UCSD-AML1 (cell line): Measurements from ENCODE around the gene RBPJL.

Experiments used
- DNase-seq: peaks from one replicate; lab custom pipeline; 2025; ENCODE audit not compliant: unreplicated experiment; lab: John Stamatoyannopoulos, UW

The RBPJL gene, protein sequence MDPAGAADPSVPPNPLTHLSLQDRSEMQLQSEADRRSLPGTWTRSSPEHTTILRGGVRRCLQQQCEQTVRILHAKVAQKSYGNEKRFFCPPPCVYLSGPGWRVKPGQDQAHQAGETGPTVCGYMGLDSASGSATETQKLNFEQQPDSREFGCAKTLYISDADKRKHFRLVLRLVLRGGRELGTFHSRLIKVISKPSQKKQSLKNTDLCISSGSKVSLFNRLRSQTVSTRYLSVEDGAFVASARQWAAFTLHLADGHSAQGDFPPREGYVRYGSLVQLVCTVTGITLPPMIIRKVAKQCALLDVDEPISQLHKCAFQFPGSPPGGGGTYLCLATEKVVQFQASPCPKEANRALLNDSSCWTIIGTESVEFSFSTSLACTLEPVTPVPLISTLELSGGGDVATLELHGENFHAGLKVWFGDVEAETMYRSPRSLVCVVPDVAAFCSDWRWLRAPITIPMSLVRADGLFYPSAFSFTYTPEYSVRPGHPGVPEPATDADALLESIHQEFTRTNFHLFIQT

DNA sequence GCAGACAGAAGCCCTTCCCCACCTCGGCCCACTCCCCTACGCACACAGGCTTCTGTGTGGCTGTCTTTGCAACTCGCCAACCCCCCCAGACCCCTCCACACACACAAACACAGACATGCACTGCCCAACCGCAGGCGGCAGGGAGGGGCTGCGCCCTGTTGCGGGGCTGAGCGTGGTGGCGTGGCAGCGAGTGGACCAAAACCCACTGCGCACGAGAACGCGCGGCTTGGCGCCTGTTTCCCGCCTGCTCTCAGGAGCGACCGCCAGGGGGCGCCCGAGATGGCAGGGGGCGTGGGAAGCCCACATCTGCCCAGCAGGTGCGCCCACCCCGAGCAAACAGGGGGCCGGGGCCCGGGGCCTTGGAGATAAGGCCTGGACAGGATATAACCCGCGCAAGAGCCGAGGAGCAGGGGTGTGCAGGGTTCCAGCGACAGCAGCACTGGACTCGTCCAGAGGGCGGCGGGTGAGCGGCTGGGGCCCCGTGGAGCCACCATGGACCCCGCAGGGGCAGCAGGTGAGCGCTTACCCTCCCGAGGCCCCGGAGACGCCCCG is at the start of gene RBPJL:
Gene RBPJL, plus strand, starts transcription at position 410 of the 552 bp plus-strand sequence. Its CDS starts 83 bp downstream, at position 493.
- peak; percentile 20 for DNase-seq

DNA sequence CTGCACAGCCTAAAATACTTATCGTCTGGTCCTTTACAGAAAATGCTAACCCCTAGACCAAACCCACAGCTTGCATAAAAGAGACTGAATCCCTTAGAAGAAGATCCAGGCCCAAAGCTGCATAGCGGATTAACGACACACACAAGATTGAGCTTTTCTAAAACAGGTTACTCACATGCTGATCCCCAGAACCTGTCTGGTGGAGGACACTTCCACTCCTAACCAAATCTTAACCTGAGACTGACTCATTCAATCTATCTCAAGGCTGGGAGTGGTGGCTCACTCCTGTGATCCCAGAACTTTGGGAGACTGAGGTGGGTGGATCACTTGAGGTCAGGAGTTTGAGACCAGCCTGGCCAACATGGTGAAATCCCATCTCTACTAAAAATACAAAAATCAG is 49.5 kb upstream of the RBPJL start:
- DNase-seq, result no peak

DNA sequence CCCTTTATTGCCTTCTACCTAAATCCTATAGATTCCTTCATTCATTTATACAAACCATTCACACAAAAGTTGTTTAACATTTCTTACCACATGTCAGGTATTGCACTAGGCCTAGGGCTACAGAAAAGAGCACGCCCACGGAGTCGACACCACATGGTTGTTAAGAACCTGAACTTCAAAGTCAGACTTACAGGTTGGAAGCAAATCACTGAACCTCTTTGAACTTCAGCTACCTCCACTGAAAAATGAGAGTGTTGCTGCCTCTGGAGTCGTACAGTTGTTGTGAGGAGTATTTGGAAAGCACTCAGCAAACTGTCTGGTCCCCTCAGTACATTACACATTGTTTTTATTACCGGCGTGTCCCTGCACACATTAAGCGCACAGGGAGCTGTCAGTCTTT is 48.9 kb upstream of the RBPJL start:
- no peak for DNase-seq

DNA sequence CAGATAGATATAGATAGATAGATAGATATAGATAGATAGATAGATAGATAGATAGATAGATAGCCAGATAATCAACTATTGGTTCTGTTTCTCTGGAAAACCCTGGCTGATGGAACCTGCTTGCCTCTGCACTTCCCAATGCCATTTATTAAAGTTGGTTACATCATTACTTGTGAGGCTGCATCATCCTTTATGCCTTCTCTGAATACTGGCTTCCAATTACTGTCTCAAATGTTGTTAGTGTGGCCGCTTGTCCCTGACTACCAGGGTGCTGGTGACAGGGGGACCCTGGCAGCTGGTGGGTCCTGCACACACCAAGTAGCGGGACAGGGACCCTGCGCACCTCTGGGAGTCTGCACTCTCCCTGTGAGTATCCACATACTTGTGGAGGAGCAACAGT is 48.4 kb upstream of the RBPJL start:
- no peak for DNase-seq

- no peak for DNase-seq
Measured at GRCh38 chr20:45258664-45259063, 48.0 kb upstream of the RBPJL start.

- DNase-seq, result no peak
Measured at GRCh38 chr20:45263556-45264266, 42.9 kb upstream of the RBPJL start.

- DNase-seq, result no peak
Measured at GRCh38 chr20:45266977-45267376, 39.7 kb upstream of the RBPJL start.

GRCh38 chr20:45268531-45268930 is 38.1 kb upstream of the RBPJL start:
- no peak for DNase-seq

- no peak for DNase-seq
Measured at GRCh38 chr20:45269056-45269455, 37.6 kb upstream of the RBPJL start.

DNA sequence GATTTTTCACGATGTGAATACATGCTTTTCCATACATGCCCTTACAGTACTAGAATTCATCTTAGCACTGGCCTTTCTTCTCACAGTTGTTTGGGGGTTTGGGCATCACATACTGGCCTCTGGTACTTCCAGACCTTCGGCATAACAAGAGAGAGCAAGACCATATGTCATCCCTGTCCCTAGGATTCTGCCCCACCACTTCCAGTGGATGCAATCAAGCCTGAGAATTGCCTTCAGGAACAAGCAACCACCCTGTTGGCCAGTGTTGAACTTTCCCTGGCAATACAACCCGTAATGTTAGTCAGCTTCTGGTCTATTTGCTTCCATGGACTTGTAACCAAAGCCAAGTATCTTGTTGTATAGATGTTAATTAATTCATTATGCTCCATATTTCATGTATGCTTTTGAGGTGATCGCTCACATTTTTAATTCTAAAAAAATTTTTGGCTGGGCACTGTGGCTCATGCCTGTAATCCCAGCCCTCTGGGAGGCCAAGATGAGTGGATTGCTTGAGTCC is 36.8 kb upstream of the RBPJL start:
- no peak for DNase-seq

DNA sequence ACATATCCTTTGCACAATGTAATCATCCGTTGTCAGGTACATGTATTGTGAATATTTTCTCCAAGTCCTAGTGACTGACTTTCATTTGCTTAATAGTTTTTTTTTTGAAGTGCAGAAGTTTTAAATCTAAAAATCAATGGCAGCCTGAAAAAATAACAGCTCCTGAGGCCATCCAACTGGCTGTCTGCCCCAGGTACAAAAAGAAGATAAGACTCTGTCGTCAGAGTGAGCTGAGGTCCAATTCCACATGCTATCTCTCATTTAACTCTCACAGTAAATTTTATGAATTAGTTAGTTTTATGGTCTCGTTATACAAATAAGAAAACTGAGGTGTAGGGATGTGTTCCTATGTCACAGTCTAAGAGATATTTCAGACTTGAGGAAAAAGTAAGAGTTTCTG is 31.3 kb upstream of the RBPJL start:
- no peak for DNase-seq

- DNase-seq, result no peak
Measured at GRCh38 chr20:45279992-45280391, 26.6 kb upstream of the RBPJL start.

DNA sequence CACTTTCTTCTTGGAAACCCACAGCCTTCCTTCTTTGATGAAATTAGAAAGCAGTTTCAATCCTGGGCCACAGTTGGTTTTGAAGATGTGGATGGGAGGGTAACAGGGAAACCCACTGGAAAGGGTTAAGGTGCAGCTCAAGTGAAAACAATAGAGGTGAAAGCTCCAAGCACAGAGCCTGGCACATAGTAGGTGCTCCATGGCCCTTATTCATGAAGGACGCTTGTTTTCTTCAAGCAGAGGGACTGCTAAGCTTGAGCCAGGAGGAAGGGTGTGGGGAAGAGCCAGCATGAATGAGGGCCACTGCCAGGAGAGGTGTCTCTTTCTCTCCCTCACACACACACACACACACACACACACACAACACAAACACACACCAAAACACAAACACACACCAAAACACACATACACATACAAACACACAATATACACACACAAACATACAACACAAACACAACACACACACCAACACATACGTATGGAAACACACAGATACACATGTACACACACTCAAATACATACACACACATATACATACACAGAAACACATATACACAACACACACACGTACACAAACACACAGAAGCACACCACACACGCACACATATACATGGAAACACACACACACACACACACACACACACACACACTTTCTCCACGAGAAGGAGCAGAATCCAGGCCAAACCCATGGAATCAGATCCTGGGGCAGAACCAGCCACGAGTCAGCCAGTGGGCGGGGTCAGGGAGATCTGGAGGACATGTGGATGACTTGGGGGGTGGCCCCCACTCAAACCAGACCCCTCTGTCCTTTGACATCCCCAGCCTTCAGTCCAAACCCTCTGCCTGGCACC is 23.7 kb upstream of the RBPJL start:
- no peak for DNase-seq

- DNase-seq, result no peak
Measured at GRCh38 chr20:45283551-45284057, 23.0 kb upstream of the RBPJL start.

DNA sequence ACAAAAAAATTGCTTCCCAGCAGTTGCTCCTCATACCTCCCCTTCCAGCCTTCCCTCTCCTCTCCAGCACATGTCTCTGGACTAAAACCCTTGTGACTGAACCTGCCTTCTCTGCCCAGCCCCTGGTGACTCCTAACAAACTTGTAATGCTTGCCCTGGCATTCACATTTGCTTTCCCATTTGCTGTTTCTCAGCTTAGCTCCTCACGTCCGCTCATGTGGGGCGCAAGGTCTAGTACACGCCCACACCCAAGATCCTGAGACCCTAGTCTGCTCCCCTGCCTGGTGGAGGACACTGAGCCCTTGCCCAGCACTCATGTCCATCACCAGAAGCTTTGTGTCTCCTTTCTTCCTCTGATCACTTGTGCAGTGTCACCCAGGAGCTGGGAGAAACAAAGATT is 18.3 kb upstream of the RBPJL start:
- no peak for DNase-seq

DNA sequence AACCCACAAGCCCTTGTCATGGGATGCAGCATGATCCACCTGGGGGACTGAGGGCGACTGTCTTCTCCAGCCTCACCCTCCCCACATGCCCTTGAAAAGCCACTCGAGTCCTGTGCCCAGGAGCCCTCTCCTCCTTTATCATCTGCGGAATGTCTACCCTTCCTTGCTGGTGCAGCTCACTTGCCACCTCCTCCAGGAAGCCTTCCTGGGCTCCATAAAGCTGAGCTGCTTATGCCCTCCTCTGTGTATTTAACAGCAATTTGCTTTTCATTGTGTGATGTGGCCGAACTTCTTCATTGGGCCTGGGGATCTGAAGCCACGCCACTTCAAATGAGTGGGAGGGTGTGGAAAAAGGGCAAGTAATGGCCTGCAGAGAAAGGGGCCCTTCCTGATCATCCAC is 17.8 kb upstream of the RBPJL start:
- no peak for DNase-seq

DNA sequence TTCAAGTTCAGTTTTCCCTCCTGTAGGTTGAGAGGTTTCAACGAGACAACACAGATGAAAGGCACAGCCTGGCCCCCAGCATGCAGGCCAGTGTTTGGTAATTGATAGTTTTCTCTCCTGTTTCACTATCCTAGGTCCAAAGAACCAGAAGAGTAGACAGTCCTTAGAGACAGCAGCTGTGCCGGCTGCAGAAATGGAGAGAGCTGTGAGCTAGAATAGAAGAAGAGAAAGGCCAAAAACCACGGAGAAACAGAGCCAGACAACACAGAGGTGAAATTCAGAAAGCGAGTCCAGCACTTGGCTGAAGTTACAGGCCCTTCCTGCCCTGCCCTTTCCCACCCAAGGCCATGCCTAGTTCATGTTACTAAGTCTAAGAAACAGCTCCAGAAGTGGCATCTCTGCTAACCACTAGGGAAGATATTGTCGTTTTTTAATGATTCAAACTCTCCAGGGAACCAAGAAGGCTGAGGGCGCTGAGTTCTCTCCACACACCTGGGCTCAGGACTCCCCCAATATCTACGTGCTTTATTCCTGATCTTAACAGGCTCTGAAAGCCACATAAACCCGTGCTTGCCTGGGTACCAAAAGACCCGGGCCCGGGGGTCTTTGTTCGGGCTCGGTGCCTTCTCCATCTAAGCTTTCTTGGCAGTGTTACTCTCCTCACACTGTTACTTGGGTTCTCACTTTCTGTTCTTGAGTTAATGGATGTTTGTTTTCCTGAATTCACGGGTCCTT is 16.5 kb upstream of the RBPJL start:
- no peak for DNase-seq

DNA sequence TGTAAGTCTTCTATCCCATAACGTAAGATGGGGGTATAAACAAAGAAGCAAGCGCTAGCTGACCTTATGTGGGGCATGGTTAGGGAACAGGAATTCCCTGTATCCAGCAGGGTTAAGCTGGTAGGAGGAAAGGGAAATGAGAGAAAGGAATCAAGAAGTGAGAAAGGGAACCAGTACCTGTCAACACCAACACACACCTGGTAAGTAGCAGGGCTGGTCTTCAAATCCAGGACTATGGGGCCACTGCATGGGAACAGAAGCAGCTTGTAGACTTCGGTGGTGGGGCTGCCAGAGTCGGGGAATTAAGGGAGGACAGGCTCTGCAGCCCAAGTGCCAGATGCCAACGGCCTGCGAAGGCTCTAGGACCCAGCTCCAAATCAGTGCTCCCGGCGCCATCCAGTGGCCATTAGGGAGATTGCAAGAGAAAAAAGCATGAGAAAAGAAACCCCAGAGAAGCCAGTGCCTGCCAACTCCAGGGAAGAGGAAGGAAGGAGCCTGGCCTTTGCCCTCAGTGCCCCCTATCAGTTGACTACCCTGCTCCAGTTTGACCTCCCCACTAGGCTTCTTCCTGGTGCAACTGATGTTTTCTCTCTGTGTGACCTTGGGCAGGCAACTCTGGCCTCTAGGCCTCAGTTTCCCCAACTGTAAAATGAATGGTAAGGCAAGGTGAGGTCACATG is 15.8 kb upstream of the RBPJL start:
- DNase-seq, result peak; percentile 72

- DNase-seq, result no peak
Measured at GRCh38 chr20:45291526-45291925, 15.1 kb upstream of the RBPJL start.
